ENCODE data around the gene PSMC6. TPM values are rescaled to one million over a fixed set of nuclear protein-coding genes. Genes with fewer than 3 reads are reported as not detected.

PSMC6 gene
- total and polyA plus RNA-seq, 2 donors (not counting 1 experiment from before 2014, with no cell fraction given): 85.0 to 90.4 TPM

DNA sequence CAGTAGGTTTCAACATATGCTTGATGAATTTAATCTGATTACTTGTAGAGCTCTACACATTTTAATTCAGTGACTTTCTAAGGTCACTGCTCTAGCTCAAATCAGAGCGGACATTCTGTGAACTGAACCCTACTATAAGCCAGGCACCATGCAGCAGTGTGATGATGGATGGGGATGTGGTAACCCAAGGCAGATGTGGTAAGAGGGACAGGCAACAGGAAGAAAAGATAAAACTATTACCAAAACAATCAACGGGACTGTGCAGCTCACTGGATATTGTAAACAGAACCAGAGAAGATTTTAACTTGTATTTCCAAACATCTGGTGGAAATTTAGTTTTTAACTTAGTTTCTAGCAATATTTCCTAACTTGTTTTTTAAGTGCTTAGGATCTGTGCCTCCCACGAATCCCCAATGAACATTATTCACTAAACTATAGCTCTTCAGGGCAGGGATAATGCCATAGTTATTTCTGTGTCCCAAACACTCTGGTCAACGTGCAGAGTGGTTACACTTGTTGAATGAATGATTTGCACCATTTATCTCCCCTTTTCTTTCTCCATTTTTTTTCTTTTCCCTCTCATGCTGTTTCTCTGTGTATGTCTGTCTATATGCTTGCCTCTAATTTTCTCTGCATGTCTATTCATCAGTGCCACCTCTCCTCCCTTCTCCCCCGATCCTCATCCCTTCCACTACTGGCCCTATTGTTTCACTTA lies 14.6 kb upstream of the PSMC6 start:
- no peaks in the 10 kb centered on the region for H3K36me3 ChIP-seq (ENCODE audit: control insufficient read depth, insufficient read depth, low read length)
- H3K4me3 ChIP-seq (replicated peaks in 1 of 4; ENCODE audit: control extremely low read depth in 1 of 4, insufficient read depth in 1 of 4, low read depth in 3 of 4, low read length in 4 of 4): peak overlapping the region in 1 of 4 experiments; percentile 8
- H3K27ac ChIP-seq (ENCODE audit: insufficient read depth, low read length): no peak overlapping the region
- H3K4me2 ChIP-seq (ENCODE audit: extremely low read depth, insufficient read depth, low read length): peak overlapping the region; percentile 66
- H3K9me3 ChIP-seq (ENCODE audit: control insufficient read depth, insufficient read depth, low read depth, low read length): no peaks in the 10 kb centered on the region
- H2AFZ ChIP-seq (ENCODE audit: low read length): no peak overlapping the region
- peak; percentile 28 to 88 for DNase-seq (ENCODE audit: low read depth in 2 of 2)
- TF ChIP-seq, protein P1, sequence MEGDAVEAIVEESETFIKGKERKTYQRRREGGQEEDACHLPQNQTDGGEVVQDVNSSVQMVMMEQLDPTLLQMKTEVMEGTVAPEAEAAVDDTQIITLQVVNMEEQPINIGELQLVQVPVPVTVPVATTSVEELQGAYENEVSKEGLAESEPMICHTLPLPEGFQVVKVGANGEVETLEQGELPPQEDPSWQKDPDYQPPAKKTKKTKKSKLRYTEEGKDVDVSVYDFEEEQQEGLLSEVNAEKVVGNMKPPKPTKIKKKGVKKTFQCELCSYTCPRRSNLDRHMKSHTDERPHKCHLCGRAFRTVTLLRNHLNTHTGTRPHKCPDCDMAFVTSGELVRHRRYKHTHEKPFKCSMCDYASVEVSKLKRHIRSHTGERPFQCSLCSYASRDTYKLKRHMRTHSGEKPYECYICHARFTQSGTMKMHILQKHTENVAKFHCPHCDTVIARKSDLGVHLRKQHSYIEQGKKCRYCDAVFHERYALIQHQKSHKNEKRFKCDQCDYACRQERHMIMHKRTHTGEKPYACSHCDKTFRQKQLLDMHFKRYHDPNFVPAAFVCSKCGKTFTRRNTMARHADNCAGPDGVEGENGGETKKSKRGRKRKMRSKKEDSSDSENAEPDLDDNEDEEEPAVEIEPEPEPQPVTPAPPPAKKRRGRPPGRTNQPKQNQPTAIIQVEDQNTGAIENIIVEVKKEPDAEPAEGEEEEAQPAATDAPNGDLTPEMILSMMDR (conservative IDR thresholded peaks at IDR 0.05 in 1 of 2, IDR thresholded peaks at IDR 0.05 in 1 of 2; ENCODE audit: low read depth in 1 of 2, low read length in 2 of 2): no peak
- no peak for TF ChIP-seq EZH2 (IDR thresholded peaks at IDR 0.05; ENCODE audit: low read length, missing control alignments)
- H3K9ac ChIP-seq (ENCODE audit: insufficient read depth, low read length): no peak overlapping the region
- H4K20me1 ChIP-seq (ENCODE audit: control insufficient read depth, extremely low read depth, insufficient read depth, low read length): no peaks in the 10 kb centered on the region
- no peaks in the 10 kb centered on the region for H3K27me3 ChIP-seq (ENCODE audit: control insufficient read depth, insufficient read depth, low read length)
- H3K4me1 ChIP-seq (ENCODE audit: control insufficient read depth, extremely low read depth, insufficient read depth, low read length): peaks cover 5% of the 10 kb centered on the region
- peaks cover 66% of the 10 kb centered on the region for H3K79me2 ChIP-seq (ENCODE audit: control insufficient read depth, insufficient read depth, low read length)

DNA sequence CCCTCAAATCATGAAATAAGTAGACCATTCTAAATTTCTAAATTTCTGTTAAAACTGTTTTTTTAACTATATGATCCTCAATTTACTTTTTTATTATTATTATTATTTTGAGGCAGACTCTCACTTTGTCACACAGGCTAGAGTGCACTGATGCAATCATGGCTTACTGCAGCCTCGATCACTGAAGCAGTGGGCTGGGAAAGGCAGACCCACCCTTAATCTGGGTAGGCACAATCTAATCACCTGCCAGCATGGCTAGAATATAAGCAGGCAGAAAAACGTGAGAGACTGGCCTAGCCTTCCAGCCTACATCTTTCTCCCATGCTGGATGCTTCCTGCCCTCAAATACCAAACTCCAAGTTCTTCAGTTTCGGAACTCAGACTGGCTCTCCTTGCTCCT lies 14.0 kb upstream of the PSMC6 start:
- peaks cover 60% of the 10 kb centered on the region for H3K79me2 ChIP-seq (ENCODE audit: control insufficient read depth, insufficient read depth, low read length)
- H2AFZ ChIP-seq (ENCODE audit: low read length): no peak overlapping the region
- H3K4me3 ChIP-seq (replicated peaks in 1 of 4; ENCODE audit: control extremely low read depth in 1 of 4, insufficient read depth in 1 of 4, low read depth in 3 of 4, low read length in 4 of 4): no peak overlapping the region
- H3K27ac ChIP-seq (ENCODE audit: insufficient read depth, low read length): no peak overlapping the region
- H3K9ac ChIP-seq (ENCODE audit: insufficient read depth, low read length): no peak overlapping the region
- no peaks in the 10 kb centered on the region for H3K9me3 ChIP-seq (ENCODE audit: control insufficient read depth, insufficient read depth, low read depth, low read length)
- H3K4me2 ChIP-seq (ENCODE audit: extremely low read depth, insufficient read depth, low read length): no peak overlapping the region
- H3K27me3 ChIP-seq (ENCODE audit: control insufficient read depth, insufficient read depth, low read length): no peaks in the 10 kb centered on the region
- no peaks in the 10 kb centered on the region for H3K36me3 ChIP-seq (ENCODE audit: control insufficient read depth, insufficient read depth, low read length)
- DNase-seq (ENCODE audit: low read depth in 2 of 2): no peak
- H3K4me1 ChIP-seq (ENCODE audit: control insufficient read depth, extremely low read depth, insufficient read depth, low read length): peaks cover 5% of the 10 kb centered on the region
- H4K20me1 ChIP-seq (ENCODE audit: control insufficient read depth, extremely low read depth, insufficient read depth, low read length): no peaks in the 10 kb centered on the region
- TF ChIP-seq EZH2 (IDR thresholded peaks at IDR 0.05; ENCODE audit: low read length, missing control alignments): no peak
- TF ChIP-seq, protein P1 (conservative IDR thresholded peaks at IDR 0.05 in 1 of 2, IDR thresholded peaks at IDR 0.05 in 1 of 2; ENCODE audit: low read depth in 1 of 2, low read length in 2 of 2): no peak

DNA sequence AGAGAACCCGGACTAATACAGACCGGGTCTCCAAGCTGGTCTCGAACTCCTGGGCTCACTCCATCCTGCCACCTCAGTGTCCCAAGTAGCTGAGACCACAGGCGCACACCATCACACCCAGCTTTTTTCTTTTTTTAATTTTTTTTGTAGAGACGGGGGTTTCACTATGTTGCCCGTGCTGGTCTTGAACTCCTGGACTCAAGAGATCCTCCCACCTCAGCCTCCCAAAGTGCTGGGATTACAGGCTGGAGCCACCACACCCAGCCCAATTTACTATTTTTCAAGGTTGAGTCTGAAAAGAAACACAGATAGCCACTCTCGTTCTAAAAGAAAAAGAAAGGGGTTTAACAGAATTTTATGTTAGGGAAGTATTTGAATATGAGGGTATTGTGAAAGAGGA lies 13.5 kb upstream of the PSMC6 start:
- H3K27ac ChIP-seq (ENCODE audit: insufficient read depth, low read length): no peak overlapping the region
- H3K79me2 ChIP-seq (ENCODE audit: control insufficient read depth, insufficient read depth, low read length): peaks cover 57% of the 10 kb centered on the region
- no peaks in the 10 kb centered on the region for H3K9me3 ChIP-seq (ENCODE audit: control insufficient read depth, insufficient read depth, low read depth, low read length)
- no peak for TF ChIP-seq EZH2 (IDR thresholded peaks at IDR 0.05; ENCODE audit: low read length, missing control alignments)
- TF ChIP-seq, protein P1 (conservative IDR thresholded peaks at IDR 0.05 in 1 of 2, IDR thresholded peaks at IDR 0.05 in 1 of 2; ENCODE audit: low read depth in 1 of 2, low read length in 2 of 2): no peak
- no peak overlapping the region for H3K9ac ChIP-seq (ENCODE audit: insufficient read depth, low read length)
- no peaks in the 10 kb centered on the region for H3K27me3 ChIP-seq (ENCODE audit: control insufficient read depth, insufficient read depth, low read length)
- H3K4me2 ChIP-seq (ENCODE audit: extremely low read depth, insufficient read depth, low read length): no peak overlapping the region
- DNase-seq (ENCODE audit: low read depth in 2 of 2): no peak
- H4K20me1 ChIP-seq (ENCODE audit: control insufficient read depth, extremely low read depth, insufficient read depth, low read length): no peaks in the 10 kb centered on the region
- peaks cover 5% of the 10 kb centered on the region for H3K4me1 ChIP-seq (ENCODE audit: control insufficient read depth, extremely low read depth, insufficient read depth, low read length)
- H3K36me3 ChIP-seq (ENCODE audit: control insufficient read depth, insufficient read depth, low read length): no peaks in the 10 kb centered on the region
- no peak overlapping the region for H2AFZ ChIP-seq (ENCODE audit: low read length)
- H3K4me3 ChIP-seq (replicated peaks in 1 of 4; ENCODE audit: control extremely low read depth in 1 of 4, insufficient read depth in 1 of 4, low read depth in 3 of 4, low read length in 4 of 4): peak overlapping the region in 1 of 4 experiments; percentile 83

All from fibroblast of lung (primary cell).